Measurements from ENCODE around the gene LIME1. TPM values are rescaled to one million over a fixed set of nuclear protein-coding genes. Genes with fewer than 3 reads are reported as not detected.

Gene LIME1
- total and polyA plus RNA-seq, 2 of the 4 experiments (the other 2 are of a cell fraction) = 0.36 to 7.8 TPM

- no peak for DNase-seq
- H3K4me1 ChIP-seq (ENCODE audit: control insufficient read depth, insufficient read depth, low read length) = peaks cover 5% of the 10 kb centered on the region; the same call in 1 of the 2 replicates
- no peak overlapping the region for H4K8ac ChIP-seq (ENCODE audit: low read depth in 2 of 2, low read length in 2 of 2)
- ATAC-seq (ENCODE audit: low read depth) = no peak
- no peak overlapping the region for H3K27ac ChIP-seq (ENCODE audit: insufficient read depth, low read length)
- H4K20me1 ChIP-seq (ENCODE audit: insufficient read depth, low read length) = peaks cover 38% of the 10 kb centered on the region
- H3K4me2 ChIP-seq (ENCODE audit: low read depth, low read length) = no peak overlapping the region
- intact Hi-C loops (cut with micrococcal nuclease) = no loop called here
- H3K18ac ChIP-seq (ENCODE audit: low read depth, low read length) = no peak overlapping the region
- no peak overlapping the region for H2AK5ac ChIP-seq (ENCODE audit: low read depth, low read length)
- ChIA-PET POLR2A (ENCODE audit: unreplicated experiment) (no interaction called here), CTCF (no interaction called here)
- no peaks in the 10 kb centered on the region for H3K9me3 ChIP-seq (ENCODE audit: control insufficient read depth, insufficient read depth, low read length)
- H3K27me3 ChIP-seq (ENCODE audit: control insufficient read depth, insufficient read depth, low read length) = no peaks in the 10 kb centered on the region
- H3K14ac ChIP-seq (replicated peaks; ENCODE audit: low read depth, low read length) = no peak overlapping the region
- no peak overlapping the region for H3K4me3 ChIP-seq (ENCODE audit: insufficient read depth, low read depth, low read length)
- H2BK15ac ChIP-seq (ENCODE audit: low read depth, low read length) = no peak overlapping the region
- H3K9ac ChIP-seq (ENCODE audit: low read depth, low read length) = no peak overlapping the region
- in situ Hi-C loops (cut with MboI; ENCODE audit: low sequenced_read_pairs) = no loop called here
- H3K36me3 ChIP-seq (ENCODE audit: control insufficient read depth, insufficient read depth, low read length) = peaks cover 34% of the 10 kb centered on the region
- peaks cover 21 to 39% of the 10 kb centered on the region in 2 experiments for H3K79me1 ChIP-seq (ENCODE audit: low read depth in 1 of 2, low read length in 2 of 2)
- TF ChIP-seq NFE2L2 (IDR thresholded peaks at IDR 0.05; ENCODE audit: low read depth, low read length) = no peak
- no peak for TF ChIP-seq MAFK (IDR thresholded peaks at IDR 0.05; ENCODE audit: low read depth, low read length)
- TF ChIP-seq CHD1 (IDR thresholded peaks at IDR 0.05; ENCODE audit: low read depth, low read length) = no peak
- TF ChIP-seq RCOR1 (IDR thresholded peaks at IDR 0.05; ENCODE audit: insufficient replicate concordance, low read length) = no peak
- dilution Hi-C loops (cut with HindIII; ENCODE audit: low sequenced_read_pairs, unreplicated experiment) = no loop called here
- no TSS peak for BruUV-seq (replicated peaks)
- H2AK9ac ChIP-seq (replicated peaks; ENCODE audit: low read depth, low read length, poor library complexity) = no peak overlapping the region
- WGBS, 2 experiments (ENCODE audit: extremely low coverage in 2 of 2, insufficient read length in 1 of 2) = 93% methylated on average over 37 of the region's 48 CpGs; no CpG with 5 or more reads in 1 of the 2 experiments
- H3K23ac ChIP-seq (ENCODE audit: low read depth, low read length) = no peak overlapping the region
- no peak overlapping the region for H4K5ac ChIP-seq (ENCODE audit: low read depth, low read length)
- H2BK5ac ChIP-seq (ENCODE audit: low read depth, low read length, poor library complexity, severe bottlenecking) = no peak overlapping the region
- peaks cover 17% of the 10 kb centered on the region for H3K9me1 ChIP-seq (ENCODE audit: insufficient read depth, low read length)
- H3K56ac ChIP-seq (ENCODE audit: extremely low read depth, insufficient read depth, low read length) = no peak overlapping the region
- H2AFZ ChIP-seq (replicated peaks; ENCODE audit: low read length, poor library complexity) = no peak overlapping the region
- no peak overlapping the region for H2BK20ac ChIP-seq (ENCODE audit: low read depth, low read length)
- no peak overlapping the region for H4K91ac ChIP-seq (ENCODE audit: insufficient read depth, low read depth, low read length)
- H3K4ac ChIP-seq (ENCODE audit: low read depth, low read length) = no peak overlapping the region
- H2BK120ac ChIP-seq (ENCODE audit: low read depth, low read length) = no peak overlapping the region
Observed at GRCh38 chr20:63734946-63735858, 1.3 kb upstream of the LIME1 start.

All from IMR-90 (cell line).